Type B pancreatic cell (in vitro differentiated cells): ENCODE results near the gene CLDN2. TPM values are rescaled to one million over a fixed set of nuclear protein-coding genes. Genes with fewer than 3 reads are reported as not detected.

ENCODE experiments used
- DNase-seq: peaks from one replicate; pipeline ENCODE4 v3.0.0; 2021; ENCODE audit warnings: mixed read lengths; ENCODE audit not compliant: unreplicated experiment; ENCODE audit errors: extremely low spot score
- H3K27ac Mint-ChIP-seq: 2 replicates; pipeline ENCODE4 v1.8.0; 2021; ENCODE audit warnings: mild to moderate bottlenecking, mixed read lengths
- H3K27me3 Mint-ChIP-seq: 2 replicates; pipeline ENCODE4 v1.8.0; 2021; ENCODE audit warnings: mixed read lengths
- H3K36me3 Mint-ChIP-seq: 2 replicates; pipeline ENCODE4 v1.8.0; 2021; ENCODE audit warnings: mixed read lengths
- H3K4me1 Mint-ChIP-seq: one replicate; pipeline ENCODE4 v1.8.0; 2021; ENCODE audit warnings: mixed read lengths; ENCODE audit not compliant: unreplicated experiment
- H3K4me3 Mint-ChIP-seq: 2 replicates; pipeline ENCODE4 v1.8.0; 2021; ENCODE audit warnings: mild to moderate bottlenecking, mixed read lengths
- H3K9me3 Mint-ChIP-seq: 2 replicates; pipeline ENCODE4 v1.8.0; 2021; ENCODE audit warnings: mixed read lengths
- total RNA-seq: library from RNA; stranded (reverse); gene quantifications from 2 replicates; pipeline ENCODE4 v1.2.1, GENCODE V29; 2021; ENCODE audit warnings: low replicate concordance
- TF ChIP-seq, protein P1 (sequence below): fragments of 200-600 bp; sonication (generic); conservative IDR thresholded peaks from 2 replicates; pipeline ENCODE4 v1.5.0; 2021; ENCODE audit warnings: antibody characterized with exemption, mild to moderate bottlenecking

Gene CLDN2
- total RNA-seq, 1 donor from 2014 or later: 4.9 TPM

DNA sequence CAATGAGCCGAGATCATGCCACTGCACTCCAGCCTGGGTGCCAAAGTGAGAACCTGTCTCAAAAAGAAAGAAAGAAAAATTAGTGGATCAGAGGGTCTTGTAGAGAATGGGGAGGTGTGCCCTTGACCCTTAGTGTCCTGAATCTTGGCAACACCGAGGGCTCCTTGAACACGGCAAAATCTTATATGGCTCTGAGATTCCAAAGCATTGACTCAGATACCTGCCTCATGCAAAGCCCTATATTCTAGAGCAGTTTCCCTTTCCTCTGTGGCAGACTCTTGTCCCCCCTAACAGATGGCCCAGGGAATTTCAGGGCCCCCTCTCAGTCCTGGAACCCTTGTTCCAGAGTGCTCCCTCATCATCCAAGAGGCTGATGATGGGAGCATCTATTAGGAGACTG, 6.8 kb downstream of the CLDN2 start:
- Mint-ChIP-seq H3K36me3 (no peaks in the 10 kb centered on the region), H3K27me3 (no peaks in the 10 kb centered on the region), H3K27ac (no peak overlapping the region), H3K4me1 (no peaks in the 10 kb centered on the region), H3K4me3 (no peak overlapping the region), H3K9me3 (no peaks in the 10 kb centered on the region)
- DNase-seq: no peak
- TF ChIP-seq, protein P1, sequence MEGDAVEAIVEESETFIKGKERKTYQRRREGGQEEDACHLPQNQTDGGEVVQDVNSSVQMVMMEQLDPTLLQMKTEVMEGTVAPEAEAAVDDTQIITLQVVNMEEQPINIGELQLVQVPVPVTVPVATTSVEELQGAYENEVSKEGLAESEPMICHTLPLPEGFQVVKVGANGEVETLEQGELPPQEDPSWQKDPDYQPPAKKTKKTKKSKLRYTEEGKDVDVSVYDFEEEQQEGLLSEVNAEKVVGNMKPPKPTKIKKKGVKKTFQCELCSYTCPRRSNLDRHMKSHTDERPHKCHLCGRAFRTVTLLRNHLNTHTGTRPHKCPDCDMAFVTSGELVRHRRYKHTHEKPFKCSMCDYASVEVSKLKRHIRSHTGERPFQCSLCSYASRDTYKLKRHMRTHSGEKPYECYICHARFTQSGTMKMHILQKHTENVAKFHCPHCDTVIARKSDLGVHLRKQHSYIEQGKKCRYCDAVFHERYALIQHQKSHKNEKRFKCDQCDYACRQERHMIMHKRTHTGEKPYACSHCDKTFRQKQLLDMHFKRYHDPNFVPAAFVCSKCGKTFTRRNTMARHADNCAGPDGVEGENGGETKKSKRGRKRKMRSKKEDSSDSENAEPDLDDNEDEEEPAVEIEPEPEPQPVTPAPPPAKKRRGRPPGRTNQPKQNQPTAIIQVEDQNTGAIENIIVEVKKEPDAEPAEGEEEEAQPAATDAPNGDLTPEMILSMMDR: no peak

DNA sequence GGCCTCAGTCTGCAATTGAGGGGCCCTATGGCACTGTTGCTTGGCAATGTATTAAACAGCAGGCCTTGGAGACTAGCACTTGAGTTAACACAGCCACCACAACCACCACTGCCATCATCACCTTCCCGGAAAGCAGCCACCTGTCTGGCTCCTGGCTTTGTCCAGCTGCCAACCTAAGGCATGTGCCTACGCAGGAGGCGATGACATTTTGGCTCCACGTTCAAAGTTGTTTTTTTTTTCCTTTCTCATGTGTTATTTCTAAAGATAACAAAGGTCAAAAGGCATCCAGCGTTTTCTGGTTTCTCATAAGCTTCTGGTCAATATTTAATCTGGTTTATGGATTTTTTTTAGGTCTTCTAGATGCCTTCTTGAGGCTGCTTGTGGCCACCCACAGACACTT, 7.5 kb downstream of the CLDN2 start:
- Mint-ChIP-seq H3K36me3 (no peaks in the 10 kb centered on the region), H3K9me3 (no peaks in the 10 kb centered on the region), H3K4me1 (no peaks in the 10 kb centered on the region), H3K27ac (no peak overlapping the region), H3K27me3 (no peaks in the 10 kb centered on the region), H3K4me3 (no peak overlapping the region)
- DNase-seq: no peak
- TF ChIP-seq, protein P1: no peak

GRCh38 chrX:106928227-106928626, 8.0 kb downstream of the CLDN2 start:
- no peaks in the 10 kb centered on the region for H3K27me3 Mint-ChIP-seq
- no peaks in the 10 kb centered on the region for H3K4me1 Mint-ChIP-seq
- H3K4me3 Mint-ChIP-seq: no peak overlapping the region
- TF ChIP-seq, protein P1: no peak
- no peaks in the 10 kb centered on the region for H3K9me3 Mint-ChIP-seq
- DNase-seq: no peak
- no peaks in the 10 kb centered on the region for H3K36me3 Mint-ChIP-seq
- H3K27ac Mint-ChIP-seq: no peak overlapping the region

- H3K27ac Mint-ChIP-seq: no peak overlapping the region
- H3K4me1 Mint-ChIP-seq: no peaks in the 10 kb centered on the region
- no peak overlapping the region for H3K4me3 Mint-ChIP-seq
- H3K9me3 Mint-ChIP-seq: no peaks in the 10 kb centered on the region
- TF ChIP-seq, protein P1: no peak
- DNase-seq: no peak
- H3K27me3 Mint-ChIP-seq: no peaks in the 10 kb centered on the region
- no peaks in the 10 kb centered on the region for H3K36me3 Mint-ChIP-seq
Measured at GRCh38 chrX:106931831-106932491, 11.8 kb downstream of the CLDN2 start.

GRCh38 chrX:106932492-106932923, 12.3 kb downstream of the CLDN2 start:
- TF ChIP-seq, protein P1: no peak
- H3K36me3 Mint-ChIP-seq: no peaks in the 10 kb centered on the region
- no peaks in the 10 kb centered on the region for H3K27me3 Mint-ChIP-seq
- no peaks in the 10 kb centered on the region for H3K4me1 Mint-ChIP-seq
- peak overlapping the region; percentile 23 for H3K27ac Mint-ChIP-seq
- DNase-seq: no peak
- H3K9me3 Mint-ChIP-seq: no peaks in the 10 kb centered on the region
- H3K4me3 Mint-ChIP-seq: no peak overlapping the region
